Measurements from ENCODE around the gene OR8B12.

The OR8B12 gene

GRCh38 chr11:124582565-124582964, 39.1 kb upstream of the OR8B12 start:
- TF ChIP-seq EZH2phosphoT487 (conservative IDR thresholded peaks at IDR 0.05; ENCODE audit: low read length) (no peak), CTCF (IDR thresholded peaks at IDR 0.05; ENCODE audit: insufficient read depth, low read length, poor library complexity, severe bottlenecking) (no peak)
- Histone ChIP-seq H3K4me3 (ENCODE audit: insufficient read depth, low read length, poor library complexity, severe bottlenecking) (no peak overlapping the region), H3K79me2 (ENCODE audit: insufficient read depth, low read length) (no peaks in the 10 kb centered on the region), H3K4me2 (ENCODE audit: low read depth, low read length, poor library complexity, severe bottlenecking) (no peak overlapping the region), H3K27ac (ENCODE audit: low read depth, low read length) (no peak overlapping the region), H3F3A (ENCODE audit: insufficient read depth) (no peaks in the 10 kb centered on the region), H3K27me3 (ENCODE audit: low read length) (no peaks in the 10 kb centered on the region), H4K20me1 (ENCODE audit: low read depth, low read length) (no peaks in the 10 kb centered on the region), H3K9ac (ENCODE audit: low read length) (no peak overlapping the region), H3K36me3 (ENCODE audit: low read length) (no peaks in the 10 kb centered on the region), H3K9me2 (replicated peaks; ENCODE audit: insufficient read depth, low read length) (no peaks in the 10 kb centered on the region), H3K9me3 (ENCODE audit: insufficient read depth, low read length) (no peaks in the 10 kb centered on the region), H2AFZ (ENCODE audit: low read depth, low read length, severe bottlenecking) (no peak overlapping the region)

- no peak overlapping the region for H3K9ac ChIP-seq (ENCODE audit: low read length)
- no peaks in the 10 kb centered on the region for H3K27me3 ChIP-seq (ENCODE audit: low read length)
- no peaks in the 10 kb centered on the region for H3F3A ChIP-seq (ENCODE audit: insufficient read depth)
- no peak overlapping the region for H3K4me3 ChIP-seq (ENCODE audit: insufficient read depth, low read length, poor library complexity, severe bottlenecking)
- H3K9me3 ChIP-seq (ENCODE audit: insufficient read depth, low read length) = no peaks in the 10 kb centered on the region
- no peak for TF ChIP-seq CTCF (IDR thresholded peaks at IDR 0.05; ENCODE audit: insufficient read depth, low read length, poor library complexity, severe bottlenecking)
- no peak for TF ChIP-seq EZH2phosphoT487 (conservative IDR thresholded peaks at IDR 0.05; ENCODE audit: low read length)
- no peak overlapping the region for H2AFZ ChIP-seq (ENCODE audit: low read depth, low read length, severe bottlenecking)
- H3K79me2 ChIP-seq (ENCODE audit: insufficient read depth, low read length) = no peaks in the 10 kb centered on the region
- H3K36me3 ChIP-seq (ENCODE audit: low read length) = no peaks in the 10 kb centered on the region
- H3K27ac ChIP-seq (ENCODE audit: low read depth, low read length) = no peak overlapping the region
- H3K4me2 ChIP-seq (ENCODE audit: low read depth, low read length, poor library complexity, severe bottlenecking) = no peak overlapping the region
- H3K9me2 ChIP-seq (replicated peaks; ENCODE audit: insufficient read depth, low read length) = no peaks in the 10 kb centered on the region
- H4K20me1 ChIP-seq (ENCODE audit: low read depth, low read length) = no peaks in the 10 kb centered on the region
These were observed 38.4 kb upstream of the OR8B12 start for GRCh38 chr11:124581817-124582216.

- TF ChIP-seq EZH2phosphoT487 (conservative IDR thresholded peaks at IDR 0.05; ENCODE audit: low read length) (no peak), CTCF (IDR thresholded peaks at IDR 0.05; ENCODE audit: insufficient read depth, low read length, poor library complexity, severe bottlenecking) (no peak)
- H3K36me3 ChIP-seq (ENCODE audit: low read length) = no peaks in the 10 kb centered on the region
- H3K4me2 ChIP-seq (ENCODE audit: low read depth, low read length, poor library complexity, severe bottlenecking) = no peak overlapping the region
- no peaks in the 10 kb centered on the region for H3K27me3 ChIP-seq (ENCODE audit: low read length)
- H3K9me3 ChIP-seq (ENCODE audit: insufficient read depth, low read length) = no peaks in the 10 kb centered on the region
- no peaks in the 10 kb centered on the region for H3K79me2 ChIP-seq (ENCODE audit: insufficient read depth, low read length)
- H2AFZ ChIP-seq (ENCODE audit: low read depth, low read length, severe bottlenecking) = no peak overlapping the region
- no peak overlapping the region for H3K27ac ChIP-seq (ENCODE audit: low read depth, low read length)
- no peaks in the 10 kb centered on the region for H3F3A ChIP-seq (ENCODE audit: insufficient read depth)
- no peak overlapping the region for H3K9ac ChIP-seq (ENCODE audit: low read length)
- no peaks in the 10 kb centered on the region for H4K20me1 ChIP-seq (ENCODE audit: low read depth, low read length)
- H3K4me3 ChIP-seq (ENCODE audit: insufficient read depth, low read length, poor library complexity, severe bottlenecking) = no peak overlapping the region
- no peaks in the 10 kb centered on the region for H3K9me2 ChIP-seq (replicated peaks; ENCODE audit: insufficient read depth, low read length)
These were observed 35.3 kb upstream of the OR8B12 start for GRCh38 chr11:124578761-124579160.

All from SU-DHL-6 (cell line).